Stimulated activated CD4-positive, alpha-beta T cell treated with anti-CD3 and anti-CD28 coated beads, Interleukin-1b, Interleukin-23, amount 100 ng/mL, for 1 hour (primary cell): ENCODE data around the gene MTMR4.
A peak's percentile ranks its signal among the peaks of the same experiment; 100 is the strongest.
"Not testable (repeated sequence)": the region's sequence is repeated elsewhere in the genome, so short reads cannot be mapped to it uniquely, and the experiment has no call there.

Source experiments
- DNase-seq, 2 donors: peaks; one replicate each; pipeline ENCODE4 v3.0.0-alpha.2; 2020; ENCODE audit warnings: low read depth in 2 of 2

The MTMR4 gene

DNA sequence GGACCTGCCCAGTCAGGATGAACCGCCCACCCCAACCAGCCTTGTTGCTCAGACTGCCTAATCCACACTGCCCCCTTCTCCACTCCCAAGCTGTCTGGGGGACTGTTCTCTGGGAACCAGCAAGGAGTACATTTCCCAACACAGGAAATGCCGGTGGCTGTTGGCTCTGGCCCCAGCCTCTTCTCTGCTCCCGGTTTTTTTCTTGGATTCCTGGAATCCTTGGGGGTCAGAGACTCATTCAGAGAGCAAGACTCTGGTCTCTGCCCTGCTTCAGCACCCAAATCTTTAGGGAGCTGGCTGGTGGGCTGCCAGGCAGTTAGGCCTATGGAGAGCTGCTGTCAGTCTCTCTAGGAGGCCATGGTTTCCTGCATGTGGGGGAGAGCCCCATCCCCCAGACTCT, 10.8 kb upstream of the MTMR4 start:
- no peak for DNase-seq

- DNase-seq, result no peak
These were observed 7.2 kb upstream of the MTMR4 start for GRCh38 chr17:58521680-58522079.

DNA sequence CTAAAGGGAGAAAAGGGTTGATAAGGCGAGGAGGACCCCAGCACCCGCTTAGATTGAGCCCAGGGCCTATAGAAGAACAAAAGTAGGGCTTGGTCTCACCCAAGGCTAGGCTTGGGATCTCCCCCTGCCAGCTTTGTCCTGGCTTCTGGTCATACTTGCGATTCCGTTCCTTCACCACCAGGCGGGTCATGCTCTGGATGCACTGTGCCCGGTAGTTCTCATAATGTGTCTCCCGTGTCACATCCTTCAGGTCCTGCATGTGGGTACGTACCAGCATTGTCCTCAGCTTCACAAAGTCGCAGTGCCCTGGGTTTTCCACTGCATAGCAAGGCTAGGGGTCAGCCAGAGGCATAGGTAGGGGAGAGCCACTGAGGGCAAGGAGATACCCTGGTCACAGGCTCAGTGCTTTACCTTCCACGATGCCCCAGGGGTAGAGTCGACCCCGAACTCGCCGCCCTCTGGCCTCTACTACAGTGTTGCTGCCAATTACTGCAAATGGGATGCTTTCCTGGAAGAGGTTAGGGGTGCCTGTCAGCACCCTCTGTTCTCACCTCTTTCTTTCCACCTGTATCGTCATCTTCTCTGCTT, 6.5 kb upstream of the MTMR4 start:
- no peak for DNase-seq

- peak; percentile 94 to 99 for DNase-seq
These were observed 3.6 kb upstream of the MTMR4 start for GRCh38 chr17:58517928-58518609.

- DNase-seq, result no peak
These were observed 3.0 kb upstream of the MTMR4 start for GRCh38 chr17:58517378-58517927.

- no peak for DNase-seq
These were observed 2.4 kb upstream of the MTMR4 start for GRCh38 chr17:58516644-58517377.

DNA sequence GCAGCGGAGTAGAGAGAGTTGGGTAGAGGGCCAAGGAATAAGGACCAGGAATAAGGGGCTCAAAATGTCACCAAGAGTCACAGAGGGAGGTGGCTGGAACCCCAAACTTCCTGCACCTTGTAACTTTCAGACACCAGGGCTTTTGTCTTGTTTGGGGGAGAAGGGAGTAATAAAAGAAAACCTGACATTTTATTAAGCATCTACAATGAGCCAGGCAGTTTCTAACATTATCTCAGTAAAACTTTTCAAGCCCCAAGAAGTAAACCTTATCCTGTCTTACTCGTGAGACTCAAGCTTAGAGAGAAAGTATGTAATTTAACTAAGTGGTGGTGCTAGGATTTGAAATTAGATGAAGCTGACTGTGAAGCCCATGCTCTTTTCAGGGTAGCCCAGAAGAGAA, 848 bp upstream of the MTMR4 start:
- DNase-seq, result no peak

- no peak for DNase-seq
These were observed 326 bp upstream of the MTMR4 start for GRCh38 chr17:58514770-58515157.

GRCh38 chr17:58513267-58513964, 1.0 kb downstream of the MTMR4 start:
- peak in 1 of 2 donors; percentile 41 for DNase-seq

- no peak for DNase-seq
These were observed 4.4 kb downstream of the MTMR4 start for GRCh38 chr17:58510075-58510474.

GRCh38 chr17:58508341-58509067, 5.9 kb downstream of the MTMR4 start:
- no peak for DNase-seq

DNA sequence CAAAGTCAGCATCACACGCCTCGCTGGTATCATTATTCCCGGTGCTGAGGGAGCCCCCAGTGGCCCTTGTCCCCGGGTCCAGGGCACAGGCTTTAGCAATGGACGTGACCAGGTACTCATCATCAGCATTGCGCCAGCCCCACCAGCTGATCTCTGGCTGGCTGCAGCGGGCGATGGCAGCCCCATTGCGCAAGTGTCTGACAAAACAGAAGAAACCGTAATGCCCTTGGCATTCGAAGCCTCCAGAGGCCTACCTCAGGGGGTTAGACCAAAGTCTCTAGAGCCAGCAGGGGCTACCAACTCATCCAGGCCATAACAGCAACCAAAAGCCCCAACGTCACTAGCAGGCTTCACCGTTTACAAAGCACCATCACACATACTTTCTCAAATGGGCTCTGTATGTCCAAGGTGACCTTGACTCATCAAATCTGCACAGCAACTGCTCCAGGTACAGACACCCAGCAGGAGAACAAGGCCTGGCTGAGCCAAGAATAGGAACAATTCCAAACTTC, 7.3 kb downstream of the MTMR4 start:
- DNase-seq, result no peak

- no peak for DNase-seq
These were observed 7.9 kb downstream of the MTMR4 start for GRCh38 chr17:58506354-58507080.

DNA sequence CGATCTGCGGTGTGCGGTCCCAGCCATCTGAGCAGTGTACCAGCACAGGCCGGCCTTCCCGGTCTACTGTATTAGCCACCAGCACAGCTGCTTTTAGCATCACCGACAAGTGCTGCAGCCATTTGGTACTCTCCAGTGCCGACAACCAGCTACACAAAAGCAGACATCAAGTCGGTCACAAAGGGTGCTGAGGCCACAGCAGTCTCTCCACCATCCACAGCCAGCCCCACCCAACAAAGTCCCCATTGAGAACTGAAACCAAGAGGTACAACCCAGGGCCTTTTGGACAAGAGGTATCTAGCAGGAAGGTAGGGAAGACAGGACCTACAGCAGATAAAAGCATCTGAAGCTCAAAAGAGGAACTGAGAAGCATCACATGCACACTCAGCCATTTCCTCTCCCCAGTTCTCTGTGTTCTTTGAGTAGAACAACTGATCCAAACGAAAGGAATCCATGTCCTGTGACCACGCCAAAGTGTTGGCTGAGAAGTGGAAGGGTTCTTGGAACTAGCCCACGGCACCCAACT, 9.5 kb downstream of the MTMR4 start:
- no peak for DNase-seq

- no peak for DNase-seq
These were observed 10.6 kb downstream of the MTMR4 start for GRCh38 chr17:58503866-58504265.

DNA sequence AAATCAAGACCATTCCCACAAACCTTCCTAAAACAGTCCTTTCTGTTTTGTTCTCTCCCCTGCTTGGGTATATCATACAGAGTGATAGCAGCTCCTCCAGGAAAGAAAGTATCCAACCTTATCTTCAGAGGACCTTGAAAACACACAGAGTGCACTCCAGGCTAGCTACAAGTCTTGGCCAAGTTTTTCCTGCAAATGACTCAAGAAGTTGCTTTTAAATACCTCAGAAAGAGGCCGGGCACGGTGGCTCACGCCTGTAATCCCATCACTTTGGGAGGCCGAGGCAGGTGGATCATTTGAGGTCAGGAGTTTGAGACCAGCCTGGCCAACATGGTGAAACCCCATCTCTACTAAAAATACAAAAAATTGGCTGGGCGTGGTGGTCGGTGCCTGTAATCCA, 11.3 kb downstream of the MTMR4 start:
- not testable (repeated sequence) for DNase-seq

DNA sequence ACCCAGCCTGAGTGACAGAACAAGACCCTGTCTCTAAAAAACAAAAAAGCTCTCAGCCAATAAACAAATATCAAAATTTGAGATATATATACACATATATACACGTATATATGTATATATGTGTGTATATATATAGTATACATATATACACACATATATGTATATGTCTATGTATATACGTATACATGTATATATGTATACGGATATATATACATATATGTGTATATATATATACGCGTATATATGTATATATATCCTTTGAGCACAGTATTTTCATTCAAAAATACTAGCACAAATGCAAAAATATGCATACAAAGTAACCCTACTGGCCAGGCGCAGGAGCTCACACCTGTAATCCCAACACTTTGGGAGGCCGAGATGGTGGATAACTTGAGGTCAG, 13.0 kb downstream of the MTMR4 start:
- no peak for DNase-seq

DNA sequence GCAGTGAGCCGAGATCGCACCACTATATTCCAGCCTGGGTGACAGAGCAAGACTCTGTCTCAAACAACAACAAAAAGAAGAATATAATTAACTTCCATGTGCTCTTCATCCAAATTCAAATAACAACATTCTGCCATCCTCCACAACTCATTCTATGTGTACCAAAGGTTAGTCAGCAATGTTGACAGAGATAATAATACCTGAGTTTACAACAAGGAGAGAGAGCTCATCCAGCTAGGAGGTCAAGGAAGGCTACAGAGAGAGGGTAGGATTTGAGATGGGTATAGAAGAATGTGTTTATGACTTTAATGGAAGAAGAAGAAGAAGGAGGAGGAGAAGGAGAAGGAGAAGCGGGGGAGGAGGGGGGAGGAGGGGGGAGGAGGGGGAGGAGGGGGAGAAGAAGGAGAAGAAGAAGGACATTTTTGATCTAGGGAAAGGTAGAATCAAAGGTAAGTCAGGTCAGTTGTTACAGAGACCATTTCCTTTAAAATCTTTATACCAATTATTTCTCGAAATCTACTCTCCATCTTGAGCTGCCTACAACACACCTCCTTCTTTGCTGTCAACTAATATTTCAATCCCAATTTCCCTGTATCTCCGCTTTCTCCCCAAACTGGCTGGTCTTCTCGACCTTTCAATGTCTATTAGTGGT, 16.1 kb downstream of the MTMR4 start:
- no peak for DNase-seq

GRCh38 chr17:58493506-58493905, 20.9 kb downstream of the MTMR4 start:
- DNase-seq, result no peak
